ENCODE results near the gene PADI2. TPM values are rescaled to one million over a fixed set of nuclear protein-coding genes. Genes with fewer than 3 reads are reported as not detected.

PADI2 gene
- total and polyA plus RNA-seq, 2 of the 8 experiments (the other 6 are each of a cell fraction or from before 2014, with no cell fraction given), result 1.6 to 7.5 TPM

- no peak for TF ChIP-seq CTCF (IDR thresholded peaks at IDR 0.05; ENCODE audit: control extremely low read depth in 1 of 3, insufficient read depth in 1 of 3, low read depth in 1 of 3, low read length in 3 of 3)
- no peak for TF ChIP-seq FOSL1 (IDR thresholded peaks at IDR 0.05; ENCODE audit: insufficient read depth, low read depth, low read length)
- TF ChIP-seq NRF1 (IDR thresholded peaks at IDR 0.05; ENCODE audit: low read depth, low read length), result no peak
Measured at GRCh38 chr1:17021896-17022295, 97.4 kb downstream of the PADI2 start (continued).
